Right atrium auricular region (tissue), 2 donors: ENCODE measurements around the gene ITFG1. TPM values are rescaled to one million over a fixed set of nuclear protein-coding genes. Genes with fewer than 3 reads are reported as not detected.
"Not testable (repeated sequence)": the region's sequence is repeated elsewhere in the genome, so short reads cannot be mapped to it uniquely, and the experiment has no call there.

ENCODE experiments used
- DNase-seq: peaks from one replicate; pipeline ENCODE4 v3.0.0-alpha.2; 2019; ENCODE audit warnings: low spot score
- H3K27ac ChIP-seq, 2 donors: fragments of 200-600 bp; sonication (generic); 1 replicate in 1 of 2; 2 replicates in 1 of 2; pipeline ENCODE4 v1.5.1; 2016 to 2019
- H3K27me3 ChIP-seq, 2 donors: fragments of 200-600 bp; sonication (generic); one replicate each; pipeline versions ENCODE4 v1.5.1 to v1.6.0; 2017 to 2019
- H3K36me3 ChIP-seq: fragments of 200-600 bp; sonication (generic); one replicate; pipeline ENCODE4 v1.5.1; 2016
- H3K4me1 ChIP-seq, 2 donors: fragments of 200-600 bp; sonication (generic); one replicate each; pipeline versions ENCODE4 v1.5.1 to v1.6.0; 2017 to 2019
- H3K4me3 ChIP-seq, 2 donors: fragments of 200-600 bp; sonication (generic); 1 replicate in 1 of 2; 2 replicates in 1 of 2; pipeline ENCODE4 v1.5.1; 2017 to 2019; ENCODE audit warnings: mild to moderate bottlenecking in 1 of 2, moderate library complexity in 1 of 2
- H3K9me3 ChIP-seq, 2 donors: fragments of 200-600 bp; sonication (generic); one replicate each; pipeline ENCODE4 v1.5.1; 2019
- CTCF ChIP-seq, 2 donors: fragments of 200-600 bp; sonication (generic); IDR thresholded peaks; one replicate each; pipeline ENCODE4 v1.5.1; 2019; ENCODE audit warnings: antibody characterized with exemption in 2 of 2
- total RNA-seq, 2 donors: library from RNA; depleted of rRNA; stranded (reverse); fragments of >200 nt; gene quantifications; one replicate each; pipeline ENCODE4 v1.1.0, GENCODE V29; 2016

The ITFG1 gene
- total RNA-seq, 2 donors from 2014 or later: 40.3 to 79.6 TPM

GRCh38 chr16:47228241-47228640, 232.6 kb downstream of the ITFG1 start:
- no peak for DNase-seq
- Histone ChIP-seq H3K36me3 (no peaks in the 10 kb centered on the region), H3K27me3 (no peaks in the 10 kb centered on the region), H3K4me1 (no peaks in the 10 kb centered on the region), H3K9me3 (no peaks in the 10 kb centered on the region), H3K27ac (no peak overlapping the region), H3K4me3 (no peak overlapping the region)
- no peak for TF ChIP-seq CTCF (IDR thresholded peaks at IDR 0.05)

- no peak for DNase-seq
- Histone ChIP-seq H3K4me3 (no peak overlapping the region), H3K36me3 (peaks cover 19% of the 10 kb centered on the region), H3K27ac (no peak overlapping the region), H3K27me3 (no peaks in the 10 kb centered on the region), H3K4me1 (no peaks in the 10 kb centered on the region), H3K9me3 (peaks cover 0 to 11% of the 10 kb centered on the region in 2 donors)
- TF ChIP-seq CTCF (IDR thresholded peaks at IDR 0.05): no peak
Observed at GRCh38 chr16:47213761-47214440, 247.0 kb downstream of the ITFG1 start.

- Histone ChIP-seq H3K4me1 (no peaks in the 10 kb centered on the region), H3K27ac (no peak overlapping the region), H3K27me3 (no peaks in the 10 kb centered on the region), H3K36me3 (peaks cover 4% of the 10 kb centered on the region), H3K9me3 (no peaks in the 10 kb centered on the region), H3K4me3 (no peak overlapping the region)
- no peak for DNase-seq
- no peak for TF ChIP-seq CTCF (IDR thresholded peaks at IDR 0.05)
Observed at GRCh38 chr16:47211218-47211617, 249.6 kb downstream of the ITFG1 start.

GRCh38 chr16:47204736-47205504, 255.9 kb downstream of the ITFG1 start:
- no peaks in the 10 kb centered on the region for H3K36me3 ChIP-seq
- no peak for TF ChIP-seq CTCF (IDR thresholded peaks at IDR 0.05)
- no peak for DNase-seq
- H3K4me1 ChIP-seq: no peaks in the 10 kb centered on the region
- no peaks in the 10 kb centered on the region for H3K27me3 ChIP-seq
- H3K27ac ChIP-seq: no peak overlapping the region
- H3K4me3 ChIP-seq: no peak overlapping the region
- H3K9me3 ChIP-seq: no peaks in the 10 kb centered on the region

GRCh38 chr16:47203433-47203832, 257.4 kb downstream of the ITFG1 start:
- not testable (repeated sequence) for H3K27ac ChIP-seq, DNase-seq, H3K36me3 ChIP-seq, H3K27me3 ChIP-seq, H3K4me3 ChIP-seq, H3K9me3 ChIP-seq, H3K4me1 ChIP-seq

GRCh38 chr16:47198180-47198575, 262.7 kb downstream of the ITFG1 start:
- Histone ChIP-seq H3K4me1 (no peaks in the 10 kb centered on the region), H3K27ac (no peak overlapping the region), H3K9me3 (no peaks in the 10 kb centered on the region), H3K27me3 (no peaks in the 10 kb centered on the region), H3K4me3 (no peak overlapping the region), H3K36me3 (no peaks in the 10 kb centered on the region)
- TF ChIP-seq CTCF (IDR thresholded peaks at IDR 0.05): no peak
- no peak for DNase-seq
